K562 (cell line): Measurements from ENCODE around the gene SLC29A3. TPM values are rescaled to one million over a fixed set of nuclear protein-coding genes. Genes with fewer than 3 reads are reported as not detected.

ENCODE experiments used
- CBFB ChIP-seq: sonication (generic); formaldehyde crosslinking; IDR thresholded peaks from 2 replicates; pipeline ENCODE4 v1.4.0; 2020; ENCODE audit warnings: mild to moderate bottlenecking, missing genetic modification reagents
- CXXC5 ChIP-seq: fragments of 250-450 bp; sonication (Bioruptor Pico); IDR thresholded peaks from 2 replicates; pipeline ENCODE4 v1.8.0; 2022; ENCODE audit warnings: inconsistent platforms, mild to moderate bottlenecking, moderate library complexity
- DEAF1 ChIP-seq: fragments of 450-650 bp; formaldehyde crosslinking; IDR thresholded peaks from 2 replicates; pipeline ENCODE4 v1.4.0; 2020; ENCODE audit warnings: mild to moderate bottlenecking, moderate library complexity
- HDAC1 ChIP-seq, 2 experiments: fragments of 450-650 bp; IDR thresholded peaks; 2 replicates each; pipeline ENCODE4 v1.6.1; 2016 to 2017; ENCODE audit warnings: inconsistent platforms in 1 of 2, mild to moderate bottlenecking in 1 of 2, moderate library complexity in 1 of 2
- HDGF ChIP-seq: fragments of 450-650 bp; IDR thresholded peaks from 2 replicates; pipeline ENCODE4 v1.6.1; 2016
- HNRNPH1 ChIP-seq: fragments of 200-400 bp; formaldehyde crosslinking; optimal IDR thresholded peaks from 2 replicates; pipeline ENCODE3; 2017; ENCODE audit warnings: low read depth, mild to moderate bottlenecking, low read length, moderate library complexity
- KAT7 ChIP-seq: sonication (generic); formaldehyde crosslinking; IDR thresholded peaks from 2 replicates; pipeline ENCODE4 v1.8.0; 2022; ENCODE audit warnings: missing genetic modification reagents, mild to moderate bottlenecking, borderline replicate concordance
- MAX ChIP-seq: sonication (generic); formaldehyde crosslinking; IDR thresholded peaks from 2 replicates; pipeline ENCODE4 v1.9.0; 2022; ENCODE audit warnings: mild to moderate bottlenecking, missing genetic modification reagents
- MCM3 ChIP-seq: fragments of 450-650 bp; IDR thresholded peaks from 2 replicates; pipeline ENCODE4 v1.6.1; 2016
- MECOM ChIP-seq: fragments of 250-450 bp; sonication (Bioruptor Pico); IDR thresholded peaks from 2 replicates; pipeline ENCODE4 v1.8.0; 2022; ENCODE audit warnings: inconsistent platforms
- NCOA4 ChIP-seq: fragments of 450-650 bp; IDR thresholded peaks from 2 replicates; pipeline ENCODE4 v1.6.1; 2018; ENCODE audit warnings: mild to moderate bottlenecking; ENCODE audit not compliant: partially characterized antibody
- RBM17 ChIP-seq: fragments of 200-400 bp; formaldehyde crosslinking; IDR thresholded peaks from 2 replicates; pipeline ENCODE4 v1.6.1; 2017; ENCODE audit warnings: low read depth, mild to moderate bottlenecking, low read length, borderline replicate concordance
- RBM34 ChIP-seq: fragments of 200-400 bp; formaldehyde crosslinking; IDR thresholded peaks from 2 replicates; pipeline ENCODE4 v1.6.1; 2018; ENCODE audit warnings: low read length, borderline replicate concordance; ENCODE audit not compliant: insufficient read depth
- RFX7 ChIP-seq: fragments of 250-450 bp; sonication (Bioruptor Pico); IDR thresholded peaks from 2 replicates; pipeline ENCODE4 v1.5.1; 2021; ENCODE audit warnings: mild to moderate bottlenecking
- STAG1 ChIP-seq: sonication (generic); formaldehyde crosslinking; IDR thresholded peaks from 2 replicates; pipeline ENCODE4 v1.5.0; 2020; ENCODE audit warnings: missing genetic modification reagents, borderline replicate concordance
- STAT5A ChIP-seq: IDR thresholded peaks from 2 replicates; pipeline ENCODE4 v1.6.1; 2012; ENCODE audit warnings: low read length, inconsistent platforms, borderline replicate concordance
- ZNF408 ChIP-seq: fragments of 250-450 bp; sonication (Bioruptor Pico); IDR thresholded peaks from 2 replicates; pipeline ENCODE4 v1.4.0; 2020; ENCODE audit warnings: low read depth, mild to moderate bottlenecking, moderate library complexity
- ZNF764 ChIP-seq: fragments of 250-450 bp; sonication (Bioruptor Pico); IDR thresholded peaks from 2 replicates; pipeline ENCODE4 v1.4.0; 2020; ENCODE audit warnings: low read depth, mild to moderate bottlenecking, moderate library complexity
- ZNF785 ChIP-seq: fragments of 250-450 bp; sonication (Bioruptor Pico); IDR thresholded peaks from 2 replicates; pipeline ENCODE4 v1.4.0; 2020; ENCODE audit warnings: mild to moderate bottlenecking
- polyA plus RNA-seq, 8 experiments: library from polyadenylated mRNA; depleted of rRNA in 4 of 8; stranded (reverse) in 5 of 8; unstranded in 3 of 8; fragments of >200 nt; fragmentation: Nextera tagmentation in 2 of 8; fragmentation: Illumina TruSeq in 1 of 8; extraction: Ambion mirVana in 2 of 8; extraction: Trizol in 1 of 8; gene quantifications; 2 replicates each; pipeline versions ENCODE4 v1.2.1 to v1.2.3, GENCODE V29; 2011 to 2014; ENCODE audit warnings: inconsistent platforms in 1 of 8, missing spikeins in 1 of 8
- total RNA-seq, 7 experiments: library from RNA; depleted of rRNA in 6 of 7; stranded (reverse); fragments of >200 nt in 6 of 7; fragmentation: Illumina TruSeq in 2 of 7; extraction: Trizol in 2 of 7; gene quantifications; 2 replicates each; pipeline versions ENCODE4 v1.2.1 to v1.2.3, GENCODE V29; 2011 to 2021; ENCODE audit warnings: low replicate concordance in 1 of 7
- TF ChIP-seq, protein P1 (sequence below): sonication (generic); formaldehyde crosslinking; IDR thresholded peaks from 2 replicates; pipeline ENCODE4 v1.8.1; 2023; ENCODE audit warnings: missing genetic modification reagents, mild to moderate bottlenecking, borderline replicate concordance
- TF ChIP-seq, protein P2 (sequence below): fragments of 450-650 bp; formaldehyde crosslinking; IDR thresholded peaks from 2 replicates; pipeline ENCODE4 v1.4.0; 2022; ENCODE audit warnings: missing genetic modification characterization

SLC29A3 gene
- total and polyA plus RNA-seq, 9 of the 15 experiments (the other 6 are each of a cell fraction or from before 2014, with no cell fraction given): 2.1 to 10.7 (median 4.6) TPM

- TF ChIP-seq MAX (CRISPR knock-in tag) (no peak; the same call in 1 of the 2 replicates), DEAF1 (CRISPR knock-in tag) (peak; percentile 70), ZNF764 (CRISPR knock-in tag) (no peak), MCM3 (no peak), MECOM (CRISPR knock-in tag) (no peak), KAT7 (CRISPR knock-in tag) (peak; percentile 72; the same call in 1 of the 2 replicates), RBM34 (no peak), ZNF408 (CRISPR knock-in tag) (no peak), ZNF785 (CRISPR knock-in tag) (no peak), RBM17 (no peak), HDAC1 (IDR thresholded peaks at IDR 0.05) (peak; percentile 81 to 89; a peak in 3 of 4 replicates), RFX7 (CRISPR knock-in tag) (no peak), HDGF (peak; percentile 89; the same call in 1 of the 2 replicates), CBFB (CRISPR knock-in tag) (peak; percentile 88), STAT5A (no peak), STAG1 (peak; percentile 88), HNRNPH1 (no peak), NCOA4 (no peak), CXXC5 (CRISPR knock-in tag) (peak; percentile 81)
- TF ChIP-seq, protein P1, sequence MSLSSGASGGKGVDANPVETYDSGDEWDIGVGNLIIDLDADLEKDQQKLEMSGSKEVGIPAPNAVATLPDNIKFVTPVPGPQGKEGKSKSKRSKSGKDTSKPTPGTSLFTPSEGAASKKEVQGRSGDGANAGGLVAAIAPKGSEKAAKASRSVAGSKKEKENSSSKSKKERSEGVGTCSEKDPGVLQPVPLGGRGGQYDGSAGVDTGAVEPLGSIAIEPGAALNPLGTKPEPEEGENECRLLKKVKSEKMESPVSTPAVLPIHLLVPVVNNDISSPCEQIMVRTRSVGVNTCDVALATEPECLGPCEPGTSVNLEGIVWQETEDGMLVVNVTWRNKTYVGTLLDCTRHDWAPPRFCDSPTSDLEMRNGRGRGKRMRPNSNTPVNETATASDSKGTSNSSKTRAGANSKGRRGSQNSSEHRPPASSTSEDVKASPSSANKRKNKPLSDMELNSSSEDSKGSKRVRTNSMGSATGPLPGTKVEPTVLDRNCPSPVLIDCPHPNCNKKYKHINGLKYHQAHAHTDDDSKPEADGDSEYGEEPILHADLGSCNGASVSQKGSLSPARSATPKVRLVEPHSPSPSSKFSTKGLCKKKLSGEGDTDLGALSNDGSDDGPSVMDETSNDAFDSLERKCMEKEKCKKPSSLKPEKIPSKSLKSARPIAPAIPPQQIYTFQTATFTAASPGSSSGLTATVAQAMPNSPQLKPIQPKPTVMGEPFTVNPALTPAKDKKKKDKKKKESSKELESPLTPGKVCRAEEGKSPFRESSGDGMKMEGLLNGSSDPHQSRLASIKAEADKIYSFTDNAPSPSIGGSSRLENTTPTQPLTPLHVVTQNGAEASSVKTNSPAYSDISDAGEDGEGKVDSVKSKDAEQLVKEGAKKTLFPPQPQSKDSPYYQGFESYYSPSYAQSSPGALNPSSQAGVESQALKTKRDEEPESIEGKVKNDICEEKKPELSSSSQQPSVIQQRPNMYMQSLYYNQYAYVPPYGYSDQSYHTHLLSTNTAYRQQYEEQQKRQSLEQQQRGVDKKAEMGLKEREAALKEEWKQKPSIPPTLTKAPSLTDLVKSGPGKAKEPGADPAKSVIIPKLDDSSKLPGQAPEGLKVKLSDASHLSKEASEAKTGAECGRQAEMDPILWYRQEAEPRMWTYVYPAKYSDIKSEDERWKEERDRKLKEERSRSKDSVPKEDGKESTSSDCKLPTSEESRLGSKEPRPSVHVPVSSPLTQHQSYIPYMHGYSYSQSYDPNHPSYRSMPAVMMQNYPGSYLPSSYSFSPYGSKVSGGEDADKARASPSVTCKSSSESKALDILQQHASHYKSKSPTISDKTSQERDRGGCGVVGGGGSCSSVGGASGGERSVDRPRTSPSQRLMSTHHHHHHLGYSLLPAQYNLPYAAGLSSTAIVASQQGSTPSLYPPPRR (CRISPR knock-in tag): no peak
- TF ChIP-seq, protein P2, sequence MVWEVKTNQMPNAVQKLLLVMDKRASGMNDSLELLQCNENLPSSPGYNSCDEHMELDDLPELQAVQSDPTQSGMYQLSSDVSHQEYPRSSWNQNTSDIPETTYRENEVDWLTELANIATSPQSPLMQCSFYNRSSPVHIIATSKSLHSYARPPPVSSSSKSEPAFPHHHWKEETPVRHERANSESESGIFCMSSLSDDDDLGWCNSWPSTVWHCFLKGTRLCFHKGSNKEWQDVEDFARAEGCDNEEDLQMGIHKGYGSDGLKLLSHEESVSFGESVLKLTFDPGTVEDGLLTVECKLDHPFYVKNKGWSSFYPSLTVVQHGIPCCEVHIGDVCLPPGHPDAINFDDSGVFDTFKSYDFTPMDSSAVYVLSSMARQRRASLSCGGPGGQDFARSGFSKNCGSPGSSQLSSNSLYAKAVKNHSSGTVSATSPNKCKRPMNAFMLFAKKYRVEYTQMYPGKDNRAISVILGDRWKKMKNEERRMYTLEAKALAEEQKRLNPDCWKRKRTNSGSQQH (CRISPR knock-in tag): peak; percentile 79; the same call in 1 of the 2 replicates
Measured at GRCh38 chr10:71319042-71319799, at the start of gene SLC29A3 (continued).
